H1 (cell line): Measurements from ENCODE around the gene CNOT3. TPM values are rescaled to one million over a fixed set of nuclear protein-coding genes. Genes with fewer than 3 reads are reported as not detected.

Experiments used
- CTCF ChIA-PET: fragments of 300-600 bp; sonication (Branson Sonifier 250); formaldehyde crosslinking; loops from one replicate; lab custom pipeline; 2021; ENCODE audit not compliant: partially characterized antibody; lab: Charles Lee
- POLR2A ChIA-PET: fragments of 300-600 bp; sonication (Branson Sonifier 250); formaldehyde crosslinking; loops from one replicate; lab custom pipeline; 2021; ENCODE audit warnings: inconsistent platforms; ENCODE audit not compliant: partially characterized antibody; lab: Charles Lee
- DNase-seq, 2 experiments: peaks; one replicate each; pipeline versions ENCODE4 v3.0.0 to v3.0.0-alpha.2; 2010 to 2022; ENCODE audit warnings: low spot score in 2 of 2, low read depth in 1 of 2, mixed read lengths in 1 of 2
- FAIRE-seq: peaks from 2 replicates; lab custom pipeline; 2011; peaks lifted over from hg19 to GRCh38; lab: Jason Lieb, UNC
- H2AFZ ChIP-seq: 2 replicates; pipeline ENCODE4 v1.8.1; 2012; ENCODE audit warnings: low read length, inconsistent platforms
- H2AK5ac ChIP-seq: 2 replicates; pipeline ENCODE4 v1.6.1; 2013; ENCODE audit warnings: low read depth, low read length
- H2BK120ac ChIP-seq: replicated peaks from 2 replicates; pipeline ENCODE3; 2013; ENCODE audit warnings: low read depth, low read length, inconsistent platforms
- H2BK12ac ChIP-seq: 2 replicates; pipeline ENCODE4 v1.6.1; 2013; ENCODE audit warnings: low read depth, low read length
- H2BK15ac ChIP-seq: 2 replicates; pipeline ENCODE4 v1.6.1; 2013; ENCODE audit warnings: low read length
- H2BK20ac ChIP-seq: 2 replicates; pipeline ENCODE4 v1.6.1; 2013; ENCODE audit warnings: low read length
- H2BK5ac ChIP-seq: 2 replicates; pipeline ENCODE4 v1.6.1; 2013; ENCODE audit warnings: low read depth, low read length
- H3K14ac ChIP-seq: 2 replicates; pipeline ENCODE4 v1.6.1; 2013; ENCODE audit warnings: inconsistent platforms; ENCODE audit not compliant: insufficient read length
- H3K18ac ChIP-seq: 2 replicates; pipeline ENCODE4 v1.6.1; 2013; ENCODE audit warnings: low read length; ENCODE audit errors: extremely low read depth
- H3K23ac ChIP-seq: 2 replicates; pipeline ENCODE4 v1.6.1; 2013; ENCODE audit warnings: inconsistent platforms; ENCODE audit not compliant: insufficient read length
- H3K23me2 ChIP-seq: 2 replicates; pipeline ENCODE4 v1.6.1; 2013; ENCODE audit warnings: low read depth, low read length
- H3K27ac ChIP-seq: 2 replicates; pipeline ENCODE4 v1.6.1; 2011; ENCODE audit warnings: low read depth, low read length, inconsistent platforms
- H3K27me3 ChIP-seq, 4 experiments: replicated peaks in 1 of 4; 1 replicate in 1 of 4; 2 replicates in 3 of 4; pipeline versions ENCODE4 v1.6.1 to v1.8.1; 2011 to 2013; ENCODE audit warnings: low read length in 3 of 4, mild to moderate bottlenecking in 3 of 4, inconsistent platforms in 2 of 4, mixed read lengths in 2 of 4, moderate library complexity in 1 of 4; ENCODE audit not compliant: control insufficient read depth in 3 of 4, insufficient read depth in 3 of 4; ENCODE audit errors: extremely low read depth in 1 of 4
- H3K36me3 ChIP-seq, 4 experiments: 2 replicates each; pipeline versions ENCODE4 v1.6.1 to v1.8.1; 2011 to 2013; ENCODE audit warnings: mild to moderate bottlenecking in 4 of 4, low read length in 3 of 4, moderate library complexity in 2 of 4, control low read depth in 1 of 4, inconsistent platforms in 1 of 4; ENCODE audit not compliant: insufficient read depth in 4 of 4, control insufficient read depth in 2 of 4
- H3K4ac ChIP-seq: replicated peaks from 2 replicates; pipeline ENCODE3; 2013; ENCODE audit warnings: low read length, low read depth, mixed read lengths, inconsistent platforms; ENCODE audit not compliant: insufficient read length
- H3K4me1 ChIP-seq, 4 experiments: replicated peaks in 1 of 4; 1 replicate in 1 of 4; 2 replicates in 3 of 4; pipeline versions ENCODE4 v1.6.1 to v1.8.1; 2011 to 2013; ENCODE audit warnings: low read length in 3 of 4, inconsistent platforms in 2 of 4, mixed read lengths in 1 of 4; ENCODE audit not compliant: insufficient read depth in 4 of 4, control insufficient read depth in 3 of 4
- H3K4me2 ChIP-seq, 2 experiments: 2 replicates each; pipeline versions ENCODE4 v1.6.1 to v1.8.1; 2011 to 2013; ENCODE audit warnings: low read depth in 2 of 2, low read length in 2 of 2, control low read depth in 1 of 2, inconsistent platforms in 1 of 2, mild to moderate bottlenecking in 1 of 2; ENCODE audit not compliant: insufficient read depth in 1 of 2
- H3K4me3 ChIP-seq, 4 experiments: fragments of 200-600, 300-600 bp in 1 of 4; sonication (generic), shearing (Covaris generic), sonication (Bioruptor Twin) in 1 of 4; 2 replicates each; pipeline versions ENCODE4 v1.5.1 to v1.8.1; 2011 to 2016; ENCODE audit warnings: low read length in 4 of 4, low read depth in 3 of 4, control low read depth in 2 of 4, inconsistent platforms in 2 of 4, mild to moderate bottlenecking in 2 of 4, mixed read lengths in 1 of 4, moderate library complexity in 1 of 4; ENCODE audit not compliant: insufficient read depth in 2 of 4; ENCODE audit errors: extremely low read depth in 1 of 4
- H3K56ac ChIP-seq: replicated peaks from 2 replicates; pipeline ENCODE3; 2013; ENCODE audit warnings: low read depth, mild to moderate bottlenecking, mixed read lengths, low read length, inconsistent platforms; ENCODE audit not compliant: insufficient read length
- H3K79me1 ChIP-seq: 2 replicates; pipeline ENCODE4 v1.6.1; 2013; ENCODE audit warnings: low read depth, low read length, control low read depth
- H3K79me2 ChIP-seq, 2 experiments: 2 replicates each; pipeline versions ENCODE4 v1.6.1 to v1.8.1; 2012 to 2013; ENCODE audit warnings: low read length in 2 of 2, mild to moderate bottlenecking in 2 of 2, inconsistent platforms in 1 of 2; ENCODE audit not compliant: insufficient read depth in 2 of 2, control insufficient read depth in 1 of 2
- H3K9ac ChIP-seq, 4 experiments: replicated peaks in 1 of 4; 1 replicate in 1 of 4; 2 replicates in 3 of 4; pipeline versions ENCODE4 v1.6.1 to v1.8.1; 2011 to 2013; ENCODE audit warnings: low read depth in 3 of 4, low read length in 3 of 4, control low read depth in 2 of 4, mild to moderate bottlenecking in 2 of 4, moderate library complexity in 2 of 4, inconsistent platforms in 1 of 4; ENCODE audit errors: extremely low read depth in 1 of 4
- H3K9me3 ChIP-seq, 2 experiments: 2 replicates each; pipeline versions ENCODE4 v1.6.1 to v1.8.1; 2012 to 2013; ENCODE audit warnings: mild to moderate bottlenecking in 2 of 2, moderate library complexity in 2 of 2, control low read depth in 1 of 2, inconsistent platforms in 1 of 2, low read depth in 1 of 2, low read length in 1 of 2, mixed read lengths in 1 of 2; ENCODE audit not compliant: insufficient read depth in 2 of 2
- H4K20me1 ChIP-seq, 2 experiments: replicated peaks in 1 of 2; 2 replicates each; pipeline versions ENCODE3 to v1.8.1; 2011 to 2013; ENCODE audit warnings: inconsistent platforms in 2 of 2, low read length in 2 of 2, mild to moderate bottlenecking in 1 of 2; ENCODE audit not compliant: insufficient read depth in 2 of 2, control insufficient read depth in 1 of 2
- H4K5ac ChIP-seq: 2 replicates; pipeline ENCODE4 v1.6.1; 2013; ENCODE audit warnings: low read length, low read depth, mixed read lengths, inconsistent platforms; ENCODE audit not compliant: insufficient read length
- H4K8ac ChIP-seq: 2 replicates; pipeline ENCODE4 v1.8.0; 2013; ENCODE audit warnings: mild to moderate bottlenecking, moderate library complexity, low read length, inconsistent platforms; ENCODE audit not compliant: insufficient read depth; ENCODE audit errors: extremely low read depth
- H4K91ac ChIP-seq: replicated peaks from 2 replicates; pipeline ENCODE3; 2013; ENCODE audit warnings: low read length, mixed read lengths, inconsistent platforms; ENCODE audit not compliant: insufficient read length
- CEBPB ChIP-seq: IDR thresholded peaks from 2 replicates; pipeline ENCODE4 v1.6.1; 2012; ENCODE audit warnings: low read depth, low read length
- HDAC2 ChIP-seq, 2 experiments: fragments of 300-600 bp in 1 of 2; sonication (generic) in 1 of 2; IDR thresholded peaks; 2 replicates each; pipeline ENCODE4 v1.6.1; 2011 to 2012; ENCODE audit warnings: low read depth in 2 of 2, low read length in 2 of 2, mild to moderate bottlenecking in 2 of 2, moderate library complexity in 2 of 2, borderline replicate concordance in 1 of 2, inconsistent platforms in 1 of 2
- YY1 ChIP-seq: IDR thresholded peaks from 2 replicates; pipeline ENCODE4 v1.6.1; 2011; ENCODE audit warnings: low read depth, mild to moderate bottlenecking, low read length
- WGBS, 2 experiments: shearing (Covaris generic) in 1 of 2; methylation state at CpG; one replicate each; pipeline versions ENCODE4 v1.1.6 to v1.1.7; 2013 to 2015; ENCODE audit warnings: low lambda C conversion rate in 2 of 2, mixed read lengths in 2 of 2, inconsistent platforms in 1 of 2, low coverage in 1 of 2, missing lambda C conversion rate in 1 of 2; ENCODE audit not compliant: insufficient replicate concordance in 2 of 2, insufficient coverage in 1 of 2, insufficient read length in 1 of 2; ENCODE audit errors: extremely low coverage in 1 of 2, missing lambda C conversion rate in 1 of 2; 5-methylcytosine and 5-hydroxymethylcytosine counted together
- polyA plus RNA-seq, 7 experiments: library from polyadenylated mRNA; depleted of rRNA in 3 of 7; stranded (reverse) in 5 of 7; unstranded in 2 of 7; fragments of >200 nt in 5 of 7; fragments of 200-250 nt in 2 of 7; gene quantifications; 1 replicate in 5 of 7; 2 replicates in 1 of 7; 4 replicates in 1 of 7; pipeline versions ENCODE4 v1.2.1 to v1.2.3, GENCODE V29; 2011 to 2013; ENCODE audit warnings: missing spikeins in 2 of 7, mixed read lengths in 2 of 7
- total RNA-seq: library from RNA; stranded (reverse); fragmentation: NEBNext Ultra II Directional; extraction: Animal tissue kit (Norgen Biotek cat#: 25700); gene quantifications from 2 replicates; pipeline ENCODE4 v1.2.1, GENCODE V29; 2021

CNOT3 gene
- total and polyA plus RNA-seq, 2 of the 8 experiments (the other 6 are each of a cell fraction or from before 2014, with no cell fraction given), result 21.2 to 86.4 TPM

GRCh38 chr19:54128796-54129616, 8.6 kb upstream of the CNOT3 start:
- ChIA-PET POLR2A (interaction anchor here (0.6 to 1.6 kb wide), 5 partner anchors 7 to 13 kb away, joined by 3 to 8 read pairs (median 4); partner anchors contain the start of genes CNOT3, PRPF31 and TFPT), CTCF (interaction anchor here (0.9 kb wide), 1 partner anchor 14 kb away, joined by 3 read pairs; no protein-coding TSS in a partner anchor)
- peaks cover 0 to 7% of the 10 kb centered on the region in 2 experiments for H4K20me1 ChIP-seq
- peaks cover 3 to 10% of the 10 kb centered on the region in 2 experiments; a peak in 3 of 4 replicates for H3K9me3 ChIP-seq
- no peak overlapping the region for H3K4me2 ChIP-seq
- H3K9ac ChIP-seq, result no peak overlapping the region
- no peak overlapping the region; the same call in 1 of the 2 replicates for H4K8ac ChIP-seq
- no peak overlapping the region for H4K5ac ChIP-seq
- H2BK5ac ChIP-seq, result no peak overlapping the region
- WGBS, 2 experiments, result 94% methylated on average over 27 of the region's 41 CpGs; no CpG with 5 or more reads in 1 of the 2 experiments
- H4K91ac ChIP-seq, result no peak overlapping the region
- no peak overlapping the region for H3K18ac ChIP-seq
- H2BK120ac ChIP-seq, result no peak overlapping the region
- H2BK20ac ChIP-seq, result no peak overlapping the region
- H2AFZ ChIP-seq, result no peak overlapping the region
- no peak overlapping the region for H3K56ac ChIP-seq
- H3K79me2 ChIP-seq, result no peaks in the 10 kb centered on the region
- H3K4me3 ChIP-seq, result no peak overlapping the region
- H3K4me1 ChIP-seq, result no peaks in the 10 kb centered on the region
- no peak for FAIRE-seq
- H3K14ac ChIP-seq, result no peak overlapping the region
- peaks cover 17 to 70% (median 33%) of the 10 kb centered on the region in 4 experiments for H3K36me3 ChIP-seq
- H2AK5ac ChIP-seq, result no peak overlapping the region
- peaks cover 3% of the 10 kb centered on the region; the same call in 1 of the 2 replicates for H3K23me2 ChIP-seq
- TF ChIP-seq HDAC2 (IDR thresholded peaks at IDR 0.05; ENCODE audit: borderline replicate concordance in 1 of 2, low read depth in 2 of 2, low read length in 2 of 2) (no peak), CEBPB (no peak), YY1 (no peak)
- TF ChIP-seq, all 59 proteins: peak for 0
- H2BK12ac ChIP-seq, result no peak overlapping the region
- no peak for DNase-seq
- H3K27ac ChIP-seq, result no peak overlapping the region
- H3K79me1 ChIP-seq, result no peaks in the 10 kb centered on the region
- H3K4ac ChIP-seq, result no peak overlapping the region
- no peaks in the 10 kb centered on the region for H3K27me3 ChIP-seq
- H2BK15ac ChIP-seq, result no peak overlapping the region
- H3K23ac ChIP-seq, result no peak overlapping the region
